ENCODE data around the gene ATAD3A.

The ATAD3A gene

DNA sequence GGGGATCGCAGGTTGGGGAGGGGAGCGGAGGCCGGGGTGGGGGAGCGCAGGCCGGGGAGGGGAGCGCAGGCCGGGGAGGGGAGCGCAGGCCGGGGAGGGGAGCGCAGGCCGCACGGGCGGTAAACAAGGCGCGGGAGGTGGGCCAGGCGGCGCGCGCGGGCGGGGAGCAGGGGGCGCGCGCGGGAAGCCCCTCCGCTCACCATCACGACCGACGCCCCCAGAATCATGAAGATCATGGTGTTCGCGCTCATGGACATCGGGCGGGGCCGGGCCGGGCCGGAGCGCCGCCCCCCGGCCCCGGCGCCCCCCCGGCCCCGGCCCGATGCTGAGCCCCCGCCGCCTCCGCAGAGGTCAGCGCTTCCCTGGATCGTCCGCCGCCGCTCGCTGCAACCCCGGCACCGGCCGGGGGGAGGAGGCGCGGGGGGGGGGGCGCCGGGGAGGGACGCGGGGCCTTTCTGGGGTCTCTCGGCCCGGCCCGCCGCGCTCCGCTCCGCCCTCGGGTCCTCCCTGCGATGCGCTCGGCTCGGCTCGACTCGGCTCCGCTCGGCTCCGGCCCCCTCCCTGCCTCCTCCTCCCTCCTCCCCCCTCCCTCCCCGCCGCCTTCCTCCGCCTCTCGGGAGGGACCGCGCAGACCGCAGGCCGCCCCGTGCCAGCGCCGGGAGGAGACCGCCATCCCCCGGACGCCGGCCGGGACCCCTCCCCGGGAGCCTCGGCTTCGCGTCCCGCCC, 28.3 kb downstream of the ATAD3A start, which contains the start of gene TMEM240:
TMEM240 (minus strand) TSS at position 535 of the 728 bp plus-strand sequence; CDS start at position 257, 278 bp downstream.
- peak; percentile 29 for DNase-seq

DNA sequence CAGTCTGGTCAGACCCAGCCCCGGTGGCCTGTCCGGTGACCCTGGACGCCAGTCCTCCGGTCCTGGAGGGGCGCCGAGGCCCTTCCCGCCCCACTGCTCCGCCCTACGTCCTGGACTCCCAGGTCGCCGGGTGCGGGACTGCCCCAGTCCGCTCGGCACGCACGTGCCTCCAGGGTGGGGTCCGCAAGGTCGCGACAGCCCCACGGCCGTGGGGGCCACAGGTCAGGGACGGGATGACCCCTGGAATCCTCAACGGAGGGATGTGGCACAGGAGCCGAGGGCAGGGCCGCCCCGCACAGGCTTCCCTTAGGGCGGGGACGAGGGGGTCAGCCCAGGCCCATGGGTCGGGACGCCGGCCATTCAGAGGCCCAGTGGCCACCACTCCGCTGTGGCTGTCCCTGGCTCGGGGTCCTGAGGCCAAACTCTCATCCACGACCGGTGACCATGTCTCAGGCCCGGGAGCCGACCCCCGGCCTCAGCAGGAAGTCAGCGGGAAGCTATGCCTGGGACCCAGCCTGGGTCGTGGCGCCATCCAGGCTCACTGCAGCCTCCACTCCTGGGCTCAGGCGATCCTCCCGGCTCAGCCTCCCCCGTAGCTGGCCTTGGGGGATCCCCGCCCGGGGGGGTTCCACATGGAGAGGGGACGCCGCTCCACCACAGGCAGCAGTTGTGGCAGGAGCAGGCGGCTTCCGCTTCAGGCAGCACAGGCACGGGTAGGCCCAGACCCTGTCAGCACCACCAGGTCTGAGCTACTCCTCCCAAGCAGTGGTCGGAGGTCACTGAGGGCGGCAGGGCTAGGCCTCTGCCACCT, 29.1 kb downstream of the ATAD3A start:
- no peak for DNase-seq

DNA sequence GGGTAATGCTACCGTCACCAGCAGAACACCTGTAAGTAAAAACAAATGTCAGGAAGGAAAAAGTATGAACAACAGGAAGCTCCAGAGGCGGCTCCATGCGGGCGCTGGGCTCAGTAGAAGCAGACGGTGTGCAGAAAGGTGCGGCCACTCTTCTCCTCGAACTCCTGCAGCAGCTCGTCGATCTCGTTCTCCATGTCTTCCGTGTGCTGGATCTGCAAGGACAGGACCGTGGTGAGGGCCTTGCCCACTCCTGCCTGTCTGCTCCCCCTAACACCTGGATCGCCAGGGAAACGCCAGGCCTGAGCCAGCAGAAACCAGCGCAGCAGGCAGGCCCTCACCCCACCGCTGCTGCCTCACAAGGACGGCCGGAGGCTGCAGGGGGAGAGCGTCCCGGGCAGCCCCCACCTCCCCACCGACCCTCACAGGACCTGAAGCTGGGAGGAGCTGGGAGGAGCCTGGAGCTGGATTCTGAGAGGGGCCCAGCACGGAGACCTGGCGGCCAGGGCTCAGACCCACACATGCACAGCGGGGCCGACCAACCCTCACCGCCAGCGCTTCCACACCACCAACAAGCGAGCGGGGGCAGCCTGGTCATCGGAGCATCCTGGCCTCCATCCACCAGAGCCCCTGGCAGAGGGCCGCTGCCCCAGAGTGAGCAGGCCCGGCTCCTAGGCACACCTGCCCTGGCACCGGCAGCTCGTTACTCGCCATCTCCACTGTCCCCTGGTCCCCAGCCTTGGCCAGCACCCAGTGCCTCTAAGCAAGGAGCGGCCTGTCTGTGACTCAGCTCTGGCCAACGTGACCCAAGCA, 30.2 kb downstream of the ATAD3A start:
- no peak for DNase-seq

DNA sequence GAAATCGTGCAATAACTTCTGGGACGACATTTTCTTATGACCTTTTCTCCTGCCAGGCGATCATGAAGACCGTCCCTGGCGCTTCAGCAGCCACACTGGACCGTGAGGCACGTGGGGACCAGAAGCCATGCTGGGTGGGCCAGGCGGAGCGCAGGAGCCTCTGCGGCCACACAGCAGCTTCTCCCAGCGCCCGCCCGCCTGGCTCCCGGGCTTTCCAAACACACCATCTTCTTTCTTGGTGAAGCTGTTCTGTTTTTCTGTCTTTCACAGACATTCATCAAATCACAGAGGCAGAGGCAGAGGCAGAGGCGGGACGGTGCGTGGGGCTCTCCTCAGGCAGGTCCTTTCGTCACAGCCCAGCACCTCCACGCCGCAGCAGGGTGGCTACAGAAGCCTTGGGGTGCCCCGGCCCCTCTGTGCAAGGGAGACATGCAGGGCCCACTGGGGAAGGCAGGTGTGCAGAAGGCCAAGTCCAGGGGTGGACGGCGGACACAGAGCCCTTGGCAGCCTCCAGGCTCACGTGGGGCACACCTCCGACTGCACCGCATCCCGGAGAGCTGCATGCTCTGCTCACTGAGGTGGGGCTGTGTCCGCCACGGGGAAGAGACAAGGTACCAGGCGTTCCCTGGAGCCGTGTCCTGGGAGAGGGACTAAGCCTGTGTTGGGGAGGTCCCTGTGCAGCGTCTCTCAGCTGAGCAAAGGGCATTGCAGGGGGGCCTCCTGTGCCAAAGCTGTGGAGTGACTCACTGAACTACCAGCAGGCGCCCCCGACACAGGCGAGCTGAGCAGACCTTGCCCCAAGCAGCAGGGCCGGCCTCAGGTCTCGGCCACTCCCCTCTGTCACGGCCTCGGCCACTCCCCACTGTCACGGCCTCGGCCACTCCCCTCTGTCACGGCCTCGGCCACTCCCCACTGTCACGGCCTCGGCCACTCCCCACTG, 31.1 kb downstream of the ATAD3A start:
- DNase-seq: no peak

DNA sequence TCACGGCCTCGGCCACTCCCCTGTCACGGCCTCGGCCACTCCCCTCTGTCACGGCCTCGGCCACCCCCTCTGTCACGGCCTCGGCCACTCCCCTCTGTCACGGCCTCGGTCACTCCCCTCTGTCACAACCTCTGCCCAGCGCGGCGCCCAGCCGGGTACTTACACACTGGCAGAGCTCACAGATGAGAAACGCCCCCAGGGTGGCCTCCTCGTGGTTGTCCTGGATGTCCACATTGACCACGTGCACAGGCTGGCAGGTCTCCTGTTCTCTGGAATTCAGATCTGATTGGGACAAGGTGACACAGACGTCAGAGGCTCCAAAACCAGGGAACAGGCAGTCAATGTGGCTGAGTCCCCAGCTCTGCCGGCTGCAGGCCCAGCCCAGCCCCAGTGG, 31.7 kb downstream of the ATAD3A start:
- no peak for DNase-seq

DNA sequence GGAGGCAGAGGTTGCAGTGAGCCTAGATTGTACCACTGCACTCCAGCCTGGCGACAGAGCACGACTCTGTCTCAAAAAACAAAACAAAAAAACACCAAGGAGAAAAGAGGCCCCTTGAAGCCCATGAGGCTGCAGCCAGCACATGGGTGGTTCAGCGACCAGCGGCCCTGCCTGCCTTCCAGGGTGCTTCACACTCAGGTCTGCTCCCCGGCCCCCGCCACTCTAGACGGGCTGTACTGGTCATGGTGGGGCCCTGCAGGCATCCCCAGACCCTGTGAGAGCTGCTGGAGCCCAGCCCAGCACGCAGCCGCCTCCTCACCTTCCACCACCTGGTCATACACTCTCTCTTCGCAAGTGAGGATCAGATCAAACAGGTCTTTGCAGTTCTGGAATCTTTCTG, 32.6 kb downstream of the ATAD3A start:
- DNase-seq: no peak

DNA sequence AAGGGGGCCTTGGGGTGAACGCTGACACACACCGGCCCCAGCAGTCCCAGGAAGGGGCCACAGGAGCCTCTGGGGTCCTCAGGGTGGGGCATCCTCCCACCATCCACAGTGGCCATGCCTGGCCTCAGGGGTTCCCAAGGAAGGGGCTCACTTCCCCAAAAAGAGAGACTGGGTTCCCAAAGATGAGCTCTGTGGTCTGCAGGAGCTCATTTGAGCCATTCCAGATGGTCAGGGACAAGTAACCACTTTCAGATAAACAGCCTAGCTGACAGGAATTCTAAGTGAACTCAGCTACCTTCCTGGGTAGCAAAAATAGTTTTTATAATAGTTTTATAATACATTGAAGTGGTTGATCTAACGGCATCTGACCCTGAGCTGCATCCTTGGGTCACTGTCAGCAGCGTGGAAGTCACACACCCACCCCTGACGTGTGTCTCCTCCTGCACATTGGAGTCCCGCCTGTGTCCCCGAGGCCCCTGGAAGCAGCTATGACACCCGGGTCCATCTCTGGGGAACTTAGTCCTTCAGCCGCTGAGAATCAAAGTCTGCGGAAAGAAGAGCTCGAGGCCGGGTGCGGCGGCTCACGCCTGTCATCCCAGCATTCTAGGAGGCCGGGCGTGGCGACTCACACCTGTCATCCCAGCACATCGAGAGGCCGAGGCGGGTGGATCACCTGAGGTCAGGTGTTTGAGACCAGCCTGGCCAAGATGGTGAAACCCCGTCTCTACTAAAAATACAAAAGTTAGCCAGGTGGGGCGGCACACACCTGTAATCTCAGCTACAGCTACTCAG, 34.2 kb downstream of the ATAD3A start:
- DNase-seq: no peak

DNA sequence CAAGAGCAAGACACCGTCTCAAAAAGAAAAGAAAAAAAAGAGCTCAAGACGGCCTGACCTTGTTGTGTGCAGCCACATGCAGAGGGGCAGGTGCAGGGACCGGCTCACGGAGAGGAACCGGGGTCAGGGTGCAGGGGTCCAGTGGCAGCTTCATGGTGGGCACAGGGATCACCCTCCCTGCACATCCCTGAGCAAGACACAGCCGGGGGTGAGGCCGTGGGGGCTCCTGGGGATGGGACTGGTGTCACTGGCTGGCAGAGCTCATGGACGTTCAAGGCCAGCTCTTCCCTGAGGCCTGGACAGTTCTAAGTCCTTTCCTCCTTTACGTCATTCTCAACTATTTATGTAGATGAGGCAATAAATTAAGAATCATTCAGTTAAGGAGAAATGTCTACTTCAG, 35.0 kb downstream of the ATAD3A start:
- no peak for DNase-seq

DNA sequence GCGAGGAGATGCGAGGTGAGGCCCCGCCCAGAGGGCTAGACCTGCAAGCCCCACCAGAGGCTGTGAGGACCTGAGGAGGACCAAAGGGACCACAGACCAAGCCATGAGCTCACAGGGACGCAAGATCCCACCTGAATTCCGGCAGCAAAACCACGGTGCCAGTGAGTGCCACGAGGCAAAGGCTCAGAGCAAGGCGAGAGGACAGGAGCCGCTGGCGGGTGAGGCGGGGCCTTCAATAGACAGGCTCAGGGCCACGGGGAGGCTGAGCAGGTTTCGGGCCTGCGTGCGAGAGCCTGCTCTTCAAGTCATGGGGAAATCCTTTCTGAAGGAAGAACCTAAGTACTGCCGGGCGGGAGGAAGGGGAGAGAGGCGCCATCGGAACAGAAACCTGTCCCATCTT, 35.5 kb downstream of the ATAD3A start:
- DNase-seq: no peak

DNA sequence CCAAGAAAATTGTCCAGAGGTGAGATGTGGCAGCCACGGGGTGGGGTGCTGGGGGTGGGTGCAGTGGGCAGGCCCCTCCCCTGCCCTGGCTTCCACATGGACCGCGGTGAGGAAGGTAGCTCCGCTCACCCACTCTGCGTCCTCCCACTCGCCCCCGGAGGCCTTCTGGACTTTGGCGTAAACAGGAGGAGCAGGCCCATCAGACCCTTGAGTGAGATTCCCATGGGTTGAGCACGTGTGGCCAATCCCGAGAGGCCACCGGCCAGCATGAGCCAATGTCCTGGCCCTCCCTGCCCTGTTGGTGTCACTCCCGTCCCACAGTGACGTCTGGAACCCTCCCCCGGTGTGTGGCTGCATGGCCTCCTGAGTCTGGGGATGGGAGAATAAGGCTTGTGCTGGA, 36.6 kb downstream of the ATAD3A start:
- no peak for DNase-seq

DNA sequence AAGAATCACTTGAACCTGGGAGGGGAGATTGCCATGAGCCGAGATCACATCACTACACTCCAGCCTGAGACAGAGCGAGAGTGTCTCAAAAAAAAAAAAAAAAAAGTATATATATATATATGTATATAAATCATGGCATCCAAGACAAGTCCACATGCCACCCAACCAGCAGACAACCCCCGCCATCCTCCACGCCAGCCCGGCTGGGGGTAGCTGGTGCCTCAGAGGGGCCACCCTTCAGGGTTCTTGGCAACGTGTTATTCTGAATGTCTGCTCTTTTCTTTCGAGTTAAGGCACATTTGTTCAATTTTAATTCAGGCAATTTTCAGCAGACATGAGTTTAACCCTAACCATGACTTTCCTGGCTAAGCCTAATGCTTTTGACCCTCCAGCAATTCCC, 38.1 kb downstream of the ATAD3A start:
- DNase-seq: no peak

DNA sequence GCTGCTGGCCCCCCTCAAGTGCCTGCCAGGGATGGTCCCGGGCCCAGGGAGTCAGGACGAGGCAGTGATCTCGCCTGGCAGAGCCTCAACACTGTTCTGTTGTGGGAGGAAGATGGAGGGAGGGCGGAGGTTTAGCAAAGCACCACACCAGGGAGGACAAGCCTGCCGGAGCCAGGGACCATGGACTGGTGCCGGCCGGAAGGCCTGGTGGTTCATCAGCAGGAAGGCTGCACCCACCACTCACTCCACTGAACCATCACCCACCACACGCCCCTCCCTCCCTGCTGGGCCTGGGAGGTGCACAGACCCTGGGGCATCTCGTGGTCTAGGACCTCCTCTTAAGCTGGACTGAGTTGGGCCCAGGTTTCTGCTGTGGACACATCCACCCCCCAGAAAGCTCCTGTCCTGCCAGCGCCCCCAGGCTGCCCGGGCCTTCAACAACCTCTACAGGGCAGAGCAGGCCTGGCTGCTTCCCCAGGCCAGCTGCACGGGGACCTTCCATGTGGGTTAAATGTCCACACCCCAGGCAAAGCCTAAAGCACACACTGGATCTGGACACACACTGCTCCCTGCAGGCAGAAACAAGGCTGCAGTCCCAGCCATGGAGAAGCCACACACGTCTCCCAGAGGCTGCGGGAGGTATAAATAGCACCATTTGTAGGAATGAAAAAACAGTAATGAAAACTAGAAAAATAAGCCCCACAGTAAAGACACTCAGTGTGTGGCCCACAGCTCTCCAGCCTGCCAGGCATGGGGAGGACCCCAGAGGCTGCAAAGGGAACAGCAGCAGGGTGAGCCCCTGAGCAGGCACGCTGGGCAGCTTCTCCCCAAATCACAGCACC, 38.9 kb downstream of the ATAD3A start:
- no peak for DNase-seq

DNA sequence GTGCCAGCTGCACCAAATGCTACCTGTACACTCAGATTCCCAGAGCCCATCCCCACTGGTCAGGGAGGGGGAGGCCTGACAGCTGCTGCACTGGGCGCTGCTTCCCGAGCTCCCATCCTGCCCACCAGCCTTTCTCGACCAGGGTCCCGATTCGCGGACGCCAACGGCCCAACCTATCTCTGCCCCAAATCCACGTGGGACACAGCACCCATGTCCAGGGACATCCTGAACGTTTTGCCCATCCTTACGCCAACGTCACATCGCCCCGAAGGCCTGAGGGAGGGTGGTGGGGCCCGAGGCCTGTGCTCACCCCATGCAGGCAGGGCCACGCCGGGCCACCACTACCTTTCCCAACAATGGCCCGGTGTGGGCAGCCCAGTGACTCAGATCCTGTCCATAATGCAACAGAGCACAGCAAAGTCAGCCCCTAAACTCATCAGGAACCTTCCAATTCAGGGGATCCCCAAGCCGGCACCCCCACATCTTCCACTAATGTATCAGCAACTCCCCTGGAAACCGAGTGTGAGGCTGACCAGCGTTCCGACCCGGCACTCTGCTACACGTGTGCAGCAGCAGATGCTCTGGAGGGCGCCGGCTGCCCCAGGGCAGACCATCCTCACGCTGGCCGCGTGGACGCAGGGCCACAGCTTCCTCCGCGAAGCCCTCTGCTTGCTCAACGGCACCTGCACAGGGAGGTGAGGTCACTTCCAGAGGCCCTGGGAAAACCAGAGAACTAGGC, 39.7 kb downstream of the ATAD3A start:
- DNase-seq: no peak

DNA sequence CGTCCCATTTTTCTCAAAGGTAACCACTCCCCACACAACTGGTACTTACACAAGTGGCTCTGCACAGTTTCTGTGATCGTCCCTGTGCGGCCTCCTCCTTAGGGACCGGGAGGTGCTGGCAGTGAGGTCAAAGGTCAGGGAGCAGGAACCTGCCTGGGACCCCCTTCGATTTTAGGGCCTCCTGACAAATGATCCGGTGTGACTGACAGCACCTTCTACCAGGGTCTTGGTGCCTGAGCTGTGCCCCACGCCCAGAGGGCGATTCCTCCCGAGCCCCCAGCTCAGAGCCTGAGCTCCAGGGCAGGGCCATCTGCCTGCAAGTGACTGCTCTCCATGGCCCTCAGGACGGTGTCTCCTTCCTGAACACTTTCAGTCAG, 40.3 kb downstream of the ATAD3A start:
- DNase-seq: no peak

DNA sequence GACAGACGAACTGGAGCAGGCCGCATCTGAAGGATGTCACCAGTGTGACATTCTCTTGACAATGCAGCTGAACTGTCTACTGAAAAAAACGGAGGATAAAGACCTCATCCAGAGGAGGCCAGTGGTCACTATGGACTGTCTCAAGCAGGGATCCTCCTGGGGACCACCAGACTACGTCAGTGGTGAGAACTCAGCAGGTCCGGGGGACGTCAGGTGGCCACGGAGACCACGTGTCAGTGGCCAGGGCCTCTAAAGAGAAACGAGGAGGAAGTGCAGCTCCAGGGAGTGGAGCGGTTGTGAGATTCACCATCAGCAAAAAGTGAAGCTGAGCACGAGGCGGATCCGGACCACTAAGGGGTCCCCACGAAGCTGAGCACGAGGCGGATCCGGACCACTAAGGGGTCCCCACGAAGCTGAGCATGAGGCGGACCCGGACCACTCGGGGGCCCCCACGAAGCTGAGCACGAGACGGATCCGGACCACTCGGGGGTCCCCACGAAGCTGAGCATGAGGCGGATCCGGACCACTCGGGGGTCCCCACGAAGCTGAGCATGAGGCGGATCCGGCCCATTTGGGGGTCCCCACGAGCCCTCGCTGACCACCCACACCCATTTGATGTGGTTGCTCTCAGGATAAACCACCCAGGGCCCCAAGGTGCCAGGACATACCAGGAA, 42.0 kb downstream of the ATAD3A start:
- no peak for DNase-seq

DNA sequence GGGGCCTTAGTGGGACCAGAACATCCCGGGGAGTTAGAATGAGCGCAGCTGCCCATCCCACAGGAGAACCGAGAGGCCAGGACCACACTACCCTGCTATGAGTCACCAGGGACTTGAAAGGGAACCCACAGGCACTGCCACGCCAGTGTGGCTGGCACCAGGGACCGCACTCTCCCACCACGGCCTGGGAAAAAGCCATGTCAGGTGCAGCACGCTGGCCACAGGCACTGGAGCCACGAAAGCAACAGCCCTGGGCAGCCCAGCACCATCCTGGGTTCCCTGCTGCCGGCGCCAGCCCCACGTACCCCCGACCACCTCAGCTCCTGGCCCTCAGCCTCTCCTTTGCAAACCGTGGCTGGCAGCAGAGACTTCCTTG, 42.6 kb downstream of the ATAD3A start:
- DNase-seq: no peak

DNA sequence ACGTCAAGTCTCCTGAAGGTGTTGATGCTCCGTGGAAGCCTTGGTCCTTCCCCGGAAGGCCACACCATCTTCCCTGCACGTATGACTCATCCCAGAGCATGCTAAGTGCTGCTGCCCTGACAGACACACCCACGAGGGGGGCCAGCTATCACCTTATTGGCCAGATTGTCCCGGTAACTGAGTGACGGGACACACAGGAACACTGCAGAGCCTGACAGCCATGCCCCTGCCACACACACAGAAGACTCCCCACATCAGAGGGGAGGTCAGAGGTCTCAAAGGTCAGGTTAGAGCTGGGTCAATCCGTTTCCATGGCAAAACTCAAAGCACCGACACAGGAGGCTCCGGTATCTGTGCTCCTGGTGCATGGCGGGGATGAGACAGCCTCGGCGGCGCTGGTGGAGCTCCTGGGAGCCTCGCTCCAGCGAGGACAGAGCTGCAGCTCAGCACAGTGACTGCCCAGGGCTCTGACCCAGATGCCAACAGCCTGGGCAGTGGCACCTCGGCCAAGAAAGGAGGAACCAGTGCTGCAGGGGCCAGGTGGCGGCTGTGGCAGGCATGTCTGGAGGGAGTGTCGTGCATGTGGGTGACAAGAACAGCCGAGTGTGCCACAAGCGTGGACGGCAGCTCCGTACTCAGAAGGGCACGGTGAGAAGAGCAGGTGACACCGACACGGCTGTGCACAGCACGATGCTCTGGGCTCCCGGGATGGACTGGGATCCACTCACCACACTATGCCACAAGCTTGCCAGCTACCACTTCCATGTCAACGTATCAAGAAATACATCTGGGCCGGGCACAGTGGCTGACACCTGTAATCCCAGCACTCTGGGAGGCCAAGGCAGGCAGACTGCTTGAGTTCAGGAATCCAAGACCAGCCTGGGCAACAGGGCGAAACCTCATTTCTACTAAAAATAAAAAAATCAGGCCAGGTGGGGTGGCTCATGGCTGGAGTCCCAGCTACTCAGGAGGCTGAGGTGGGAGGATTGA, 43.3 kb downstream of the ATAD3A start:
- no peak for DNase-seq

DNA sequence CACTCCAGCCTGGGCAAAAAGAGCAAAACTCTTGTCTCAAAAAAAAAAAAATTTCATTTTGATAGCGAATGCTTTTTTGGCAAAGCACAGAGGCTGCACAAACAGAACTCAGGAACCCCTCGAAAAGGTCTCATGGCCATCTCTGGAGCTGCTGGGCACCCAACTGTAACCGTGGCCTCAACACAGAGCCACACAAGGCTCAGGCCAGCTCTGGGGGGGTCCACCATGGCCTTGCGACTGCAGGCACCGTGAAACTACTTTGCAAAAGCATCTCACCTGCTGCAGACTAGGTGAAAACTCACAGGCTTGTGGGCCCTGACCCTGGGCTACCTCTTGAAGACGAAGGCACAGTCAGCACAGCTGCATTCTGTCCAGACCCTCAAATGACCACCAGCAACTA, 44.5 kb downstream of the ATAD3A start:
- DNase-seq: no peak

All from central memory CD4-positive, alpha-beta T cell (primary cell).